NCI-H187 treated with DMSO at 0.1 percent for 48 hours (cell line): Measurements from ENCODE around the gene GPR158.
A peak's percentile ranks its signal among the peaks of the same experiment; 100 is the strongest.
"Not testable (repeated sequence)": the region's sequence is repeated elsewhere in the genome, so short reads cannot be mapped to it uniquely, and the experiment has no call there.

ENCODE experiments used
- DNase-seq: peaks from one replicate; lab custom pipeline; 2025; lab: John Stamatoyannopoulos, UW

GPR158 gene

GRCh38 chr10:25174461-25175230, at the start of gene GPR158:
Gene GPR158 (plus strand): TSS chr10:25175001. CDS start chr10:25175421, 420 bp downstream.
- peak; percentile 29 for DNase-seq

DNA sequence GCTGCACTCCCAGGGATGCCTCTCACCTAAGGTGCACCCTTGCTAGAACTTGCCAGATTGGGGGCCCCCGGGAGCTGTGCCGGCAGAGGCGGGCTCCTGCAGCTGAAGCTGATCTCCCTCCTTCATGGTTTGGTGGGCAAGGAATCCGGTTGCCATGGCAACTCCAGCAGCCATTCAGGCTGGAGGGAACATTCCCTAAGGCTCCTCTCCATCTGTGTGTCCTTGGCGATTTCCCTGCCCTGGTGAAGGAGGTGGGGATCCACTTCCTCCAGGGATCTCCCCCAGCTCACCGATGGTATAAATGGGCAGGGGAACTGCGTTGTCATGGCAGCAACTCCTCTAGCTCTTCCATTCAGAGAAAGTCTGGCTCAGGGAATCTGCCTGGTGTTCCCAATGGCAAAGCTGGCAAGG, 49.6 kb upstream of the GPR158 start:
- no peak for DNase-seq

DNA sequence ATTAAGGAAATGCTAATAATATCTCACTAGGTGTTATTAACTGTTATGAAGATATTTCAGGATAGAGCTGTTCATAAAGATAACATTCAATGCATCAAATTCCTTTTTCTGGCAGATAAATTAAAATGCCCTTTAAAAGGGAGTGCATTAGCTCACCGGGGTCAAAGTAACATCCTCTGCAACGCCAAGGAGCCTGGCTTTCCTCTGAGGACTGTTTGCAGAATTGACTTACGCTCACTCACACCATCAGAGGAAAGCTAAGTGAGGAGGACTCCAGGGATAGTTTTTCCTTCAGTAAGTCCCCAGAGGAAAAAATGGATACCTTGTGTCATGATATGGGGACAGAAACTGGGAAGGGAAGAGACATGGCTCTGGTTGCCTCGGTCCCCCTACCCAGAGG, 45.2 kb upstream of the GPR158 start:
- DNase-seq = no peak

DNA sequence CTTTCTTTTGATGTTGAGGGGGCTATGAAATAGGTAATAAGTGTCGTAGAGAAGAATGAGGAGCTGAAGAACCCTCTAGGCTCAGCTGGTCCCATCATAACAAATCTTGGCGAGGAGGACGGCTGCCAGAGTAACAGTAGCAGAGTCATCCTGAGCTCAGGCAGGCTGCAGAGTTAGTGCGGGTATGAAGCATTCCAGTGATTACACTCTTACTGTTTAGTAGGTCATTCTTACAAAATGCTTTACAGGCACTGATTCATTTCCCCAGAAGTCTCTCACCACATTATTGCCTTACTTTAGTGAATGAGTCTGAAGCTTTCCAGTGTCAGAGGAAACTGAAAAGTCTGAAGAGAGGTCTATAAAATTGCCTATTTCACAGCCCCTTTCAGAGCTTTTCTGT, 43.9 kb upstream of the GPR158 start:
- DNase-seq = no peak

GRCh38 chr10:25142116-25142864, 32.5 kb upstream of the GPR158 start:
- no peak for DNase-seq

DNA sequence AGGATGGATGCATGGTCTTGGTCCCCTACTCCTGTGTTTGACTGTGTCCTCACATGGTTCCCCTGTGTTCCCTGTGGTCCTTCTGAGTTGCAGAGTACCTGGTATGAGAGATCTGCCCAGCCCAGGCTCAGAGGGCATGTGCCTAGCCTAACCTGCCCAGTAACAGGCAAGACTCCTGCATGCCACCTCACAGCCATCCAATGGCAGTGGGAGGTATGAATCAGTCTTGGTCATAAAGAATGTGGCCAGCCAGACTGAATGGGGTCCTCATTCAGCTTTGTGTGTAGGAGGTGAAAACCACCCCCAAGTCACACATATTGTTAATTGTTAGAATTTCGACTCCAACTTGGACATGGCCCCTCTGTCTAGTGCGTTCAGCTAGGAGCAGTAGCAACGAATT, 17.2 kb upstream of the GPR158 start:
- no peak for DNase-seq

DNA sequence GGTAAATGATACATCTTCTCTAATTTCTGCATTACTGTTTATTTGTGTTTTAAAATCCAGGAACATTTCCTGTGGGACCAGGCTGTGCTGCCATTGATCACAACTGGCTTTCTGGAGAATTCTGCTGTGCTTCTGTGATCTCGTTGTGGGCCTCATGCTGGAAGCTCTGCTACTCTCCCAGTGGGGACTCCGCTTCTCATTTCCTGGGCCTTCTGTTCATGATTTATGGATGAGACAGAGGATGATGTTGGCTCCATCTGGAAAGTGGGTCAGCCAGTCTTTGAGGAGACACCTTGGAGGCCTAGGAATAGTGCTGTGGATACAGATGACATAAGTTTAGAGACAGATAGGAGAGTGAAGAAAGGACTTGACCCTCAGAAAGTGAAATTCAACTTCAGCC, 15.2 kb upstream of the GPR158 start:
- DNase-seq = no peak

- no peak for DNase-seq
Measured at GRCh38 chr10:25162391-25162790, 12.4 kb upstream of the GPR158 start.

DNA sequence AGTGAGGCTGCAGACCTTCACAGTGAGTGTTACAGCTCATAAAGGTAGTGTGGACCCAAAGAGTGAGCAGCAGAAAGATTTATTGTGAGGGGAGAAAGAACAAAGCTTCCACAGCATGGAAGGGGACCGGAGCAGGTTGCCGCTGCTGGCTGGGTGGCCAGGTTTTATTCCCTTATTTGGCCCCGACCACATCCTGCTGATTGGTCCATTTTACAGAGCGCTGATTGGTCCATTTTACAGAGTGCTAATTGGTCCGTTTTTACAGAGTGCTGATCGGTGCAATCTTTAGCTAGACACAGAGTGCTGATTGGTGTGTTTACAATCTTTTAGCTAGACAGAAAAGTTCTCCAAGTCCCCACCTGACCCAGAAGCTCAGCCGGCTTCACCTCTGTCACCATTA, 11.3 kb upstream of the GPR158 start:
- not testable (repeated sequence) for DNase-seq

DNA sequence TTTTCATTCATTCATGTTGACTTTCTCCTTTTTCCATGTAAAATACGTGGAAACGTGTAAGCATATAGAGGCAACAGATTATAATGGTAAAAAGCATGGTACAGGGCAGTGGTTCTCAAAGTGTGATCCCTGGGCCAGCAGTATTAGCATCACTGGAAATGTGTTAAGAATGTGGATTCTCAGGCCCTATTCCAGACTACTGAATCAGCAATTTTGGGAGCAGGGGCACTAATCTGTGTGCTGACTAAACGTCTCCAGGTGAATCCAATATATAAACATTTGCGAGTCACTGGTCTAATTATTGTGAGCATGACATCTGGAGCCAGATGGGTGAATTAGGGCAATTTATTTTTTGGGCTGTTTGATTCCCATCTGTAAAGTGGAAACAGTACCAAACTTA, 5.1 kb upstream of the GPR158 start:
- DNase-seq = no peak

GRCh38 chr10:25170627-25171026, 4.2 kb upstream of the GPR158 start:
- DNase-seq = no peak

DNA sequence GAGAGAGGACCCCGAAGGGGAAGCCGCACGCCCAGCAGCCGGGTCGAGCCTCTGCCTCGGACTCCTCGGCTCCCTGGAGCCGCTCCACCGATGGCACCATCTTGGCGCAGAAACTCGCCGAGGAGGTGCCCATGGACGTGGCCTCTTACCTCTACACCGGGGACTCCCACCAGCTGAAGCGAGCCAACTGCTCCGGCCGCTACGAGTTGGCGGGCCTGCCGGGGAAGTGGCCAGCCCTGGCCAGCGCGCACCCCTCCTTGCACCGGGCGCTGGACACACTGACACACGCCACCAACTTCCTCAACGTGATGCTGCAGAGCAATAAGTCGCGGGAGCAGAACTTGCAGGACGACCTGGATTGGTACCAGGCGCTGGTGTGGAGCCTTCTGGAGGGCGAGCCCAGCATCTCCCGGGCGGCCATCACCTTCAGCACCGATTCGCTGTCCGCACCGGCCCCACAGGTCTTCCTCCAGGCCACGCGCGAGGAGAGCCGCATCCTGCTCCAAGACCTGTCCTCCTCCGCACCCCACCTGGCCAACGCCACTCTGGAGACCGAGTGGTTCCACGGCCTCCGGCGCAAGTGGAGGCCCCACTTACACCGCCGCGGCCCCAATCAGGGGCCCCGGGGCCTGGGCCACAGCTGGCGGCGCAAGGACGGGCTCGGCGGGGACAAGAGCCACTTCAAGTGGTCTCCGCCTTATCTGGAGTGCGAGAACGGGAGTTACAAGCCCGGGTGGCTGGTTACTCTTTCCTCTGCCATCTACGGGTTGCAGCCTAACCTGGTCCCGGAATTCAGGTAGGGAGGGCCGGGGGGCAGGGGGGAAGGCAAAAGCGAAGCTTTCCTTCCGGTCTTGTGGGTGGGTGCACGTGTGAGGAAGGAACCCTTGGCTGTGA, 973 bp downstream of the GPR158 start:
- DNase-seq = no peak

DNA sequence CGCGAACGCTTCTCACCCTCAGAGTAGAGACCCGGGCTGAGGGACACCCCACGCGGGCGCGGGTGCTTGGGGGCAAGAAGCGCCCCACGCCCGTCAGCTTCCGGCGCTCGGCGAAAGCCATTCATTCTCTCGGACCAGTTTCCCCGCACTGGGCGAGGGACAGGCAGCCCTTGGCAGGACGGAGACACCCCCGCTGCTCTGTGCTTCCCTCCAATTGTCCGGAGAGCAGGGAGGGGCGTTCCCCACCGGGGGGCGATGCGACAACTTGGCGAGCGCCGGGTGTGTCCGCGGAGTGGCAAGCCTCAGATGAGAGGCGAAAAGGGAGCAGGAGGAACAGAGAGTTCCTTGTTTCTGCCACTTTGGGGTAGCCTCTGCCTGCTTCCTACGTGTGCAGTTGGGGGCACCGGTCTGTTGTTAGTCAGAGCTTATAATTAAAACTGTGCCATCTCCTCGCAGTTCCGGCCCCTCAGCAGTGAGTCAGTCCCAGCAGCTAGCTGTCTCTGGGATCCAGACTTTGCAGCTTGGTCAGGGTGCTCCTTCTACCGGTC, 1.7 kb downstream of the GPR158 start:
- no peak for DNase-seq

DNA sequence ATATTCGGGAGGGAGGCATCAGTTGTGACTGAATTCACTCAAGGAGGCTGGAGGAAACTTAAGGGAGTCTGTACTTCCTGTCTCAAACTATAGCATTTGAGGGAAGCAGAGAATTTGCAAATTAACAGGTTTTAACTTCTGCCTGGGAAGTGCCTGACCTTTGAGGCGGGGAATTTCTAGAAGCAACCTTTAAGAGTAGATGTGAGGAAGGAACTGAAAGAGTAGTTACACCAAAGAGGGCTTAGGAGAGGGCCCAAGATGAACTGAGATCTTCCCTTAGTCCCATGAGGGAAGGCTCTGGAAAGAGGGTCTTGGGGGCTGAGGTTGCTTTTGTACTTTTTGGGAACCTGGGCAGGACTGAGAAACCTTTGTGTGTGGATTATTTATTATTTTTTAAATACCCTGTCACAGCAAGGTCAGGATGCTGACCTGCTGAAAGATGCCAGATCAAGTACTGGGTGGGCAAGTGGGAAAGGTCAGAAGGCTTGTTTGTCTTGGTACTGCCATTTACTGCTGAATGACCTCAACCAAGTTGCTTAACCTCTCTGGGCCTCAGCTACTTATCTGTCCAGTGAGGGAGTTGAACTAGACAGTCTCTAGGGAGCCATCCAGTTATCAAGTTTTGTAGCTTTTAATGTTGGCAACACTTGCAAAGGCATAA, 2.4 kb downstream of the GPR158 start:
- no peak for DNase-seq

- DNase-seq = no peak
Measured at GRCh38 chr10:25177754-25178135, 2.9 kb downstream of the GPR158 start.

GRCh38 chr10:25178411-25178810, 3.6 kb downstream of the GPR158 start:
- DNase-seq = no peak

DNA sequence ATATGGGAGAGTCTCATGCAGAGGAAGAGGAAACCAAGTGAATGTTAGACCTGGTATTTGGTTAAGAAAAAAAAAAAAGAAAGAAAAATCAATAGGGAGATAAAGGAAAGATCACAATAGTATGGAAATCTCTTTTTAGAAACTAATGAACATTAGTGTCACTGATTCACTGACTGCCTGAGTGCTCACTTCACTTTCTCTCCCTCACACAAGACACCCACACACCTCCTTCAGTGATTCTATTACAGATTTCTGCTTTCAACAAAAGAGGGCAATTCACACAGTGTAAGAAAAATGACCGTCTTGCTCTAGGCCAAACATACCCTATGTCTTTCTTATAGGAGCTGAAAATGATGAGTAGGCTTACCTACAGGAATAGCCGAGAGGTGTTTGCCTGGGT, 6.0 kb downstream of the GPR158 start:
- no peak for DNase-seq

GRCh38 chr10:25182636-25183035, 7.8 kb downstream of the GPR158 start:
- DNase-seq = no peak

GRCh38 chr10:25191162-25191895, 16.5 kb downstream of the GPR158 start:
- DNase-seq = no peak

DNA sequence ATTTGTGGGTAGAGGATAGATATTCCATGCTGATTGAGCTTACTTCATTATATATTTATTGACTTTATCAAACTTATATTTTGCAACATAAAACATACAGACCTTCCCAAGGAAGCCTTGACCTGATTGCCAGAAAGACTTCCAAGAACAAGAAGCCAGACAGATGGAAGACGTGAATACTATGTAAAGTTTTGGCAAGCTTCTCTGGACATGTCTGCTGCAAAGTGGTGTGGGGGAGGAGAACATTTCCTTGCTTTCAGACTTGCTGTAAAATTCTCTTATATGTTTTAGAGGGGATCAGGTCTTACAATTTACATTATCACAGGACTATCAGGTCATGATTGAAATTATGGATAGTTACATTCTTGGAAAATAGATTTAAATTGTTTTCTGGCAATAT, 23.4 kb downstream of the GPR158 start:
- no peak for DNase-seq
